ENCODE data around the gene B3GNT7. TPM values are rescaled to one million over a fixed set of nuclear protein-coding genes. Genes with fewer than 3 reads are reported as not detected.

B3GNT7 gene
- total RNA-seq, 1 donor from 2014 or later: 8.1 TPM

- ATAC-seq (no peak), DNase-seq (no peak)
Observed at GRCh38 chr2:231380991-231381847, 14.3 kb upstream of the B3GNT7 start.

GRCh38 chr2:231382116-231382515, 13.4 kb upstream of the B3GNT7 start:
- no peak for DNase-seq
- no peak for ATAC-seq
- intact Hi-C loops (cut with micrococcal nuclease): no loop called here

More at GRCh38 chr2:231380991-231381847, 14.3 kb upstream of the B3GNT7 start:
- intact Hi-C loops (cut with micrococcal nuclease): no loop called here

- ATAC-seq (no peak), DNase-seq (peak; percentile 2)
- intact Hi-C loops (cut with micrococcal nuclease): no loop called here
Observed at GRCh38 chr2:231383416-231384108, 11.9 kb upstream of the B3GNT7 start.

GRCh38 chr2:231384109-231384435, 11.4 kb upstream of the B3GNT7 start:
- DNase-seq: peak; percentile 8
- ATAC-seq: no peak
- intact Hi-C loops (cut with micrococcal nuclease): no loop called here

- no peak for ATAC-seq
Observed at GRCh38 chr2:231384970-231385369, 10.5 kb upstream of the B3GNT7 start.

GRCh38 chr2:231385429-231385828, 10.1 kb upstream of the B3GNT7 start:
- intact Hi-C loops (cut with micrococcal nuclease): no loop called here
- ATAC-seq (no peak), DNase-seq (no peak)

More at GRCh38 chr2:231384970-231385369, 10.5 kb upstream of the B3GNT7 start:
- no peak for DNase-seq
- intact Hi-C loops (cut with micrococcal nuclease): no loop called here

GRCh38 chr2:231386446-231386845, 9.1 kb upstream of the B3GNT7 start:
- DNase-seq: no peak
- intact Hi-C loops (cut with micrococcal nuclease): no loop called here
- ATAC-seq: no peak

- ATAC-seq: peak; percentile 87
- DNase-seq: peak; percentile 82
Observed at GRCh38 chr2:231387904-231388724, 7.4 kb upstream of the B3GNT7 start.

GRCh38 chr2:231388725-231389346, 6.7 kb upstream of the B3GNT7 start:
- intact Hi-C loops (cut with micrococcal nuclease): no loop called here
- ATAC-seq (no peak), DNase-seq (no peak)

More at GRCh38 chr2:231387904-231388724, 7.4 kb upstream of the B3GNT7 start:
- intact Hi-C loops (cut with micrococcal nuclease): no loop called here

- intact Hi-C loops (cut with micrococcal nuclease): no loop called here
- DNase-seq: peak; percentile 20
- no peak for ATAC-seq
Observed at GRCh38 chr2:231390667-231391066, 4.8 kb upstream of the B3GNT7 start.

- DNase-seq: peak; percentile 14
- intact Hi-C loops (cut with micrococcal nuclease): no loop called here
- no peak for ATAC-seq
Observed at GRCh38 chr2:231391981-231392380, 3.5 kb upstream of the B3GNT7 start.

- intact Hi-C loops (cut with micrococcal nuclease): no loop called here
- DNase-seq: peak; percentile 13
- ATAC-seq: no peak
Observed at GRCh38 chr2:231392431-231393148, 2.9 kb upstream of the B3GNT7 start.

- DNase-seq (peak; percentile 32), ATAC-seq (no peak)
- intact Hi-C loops (cut with micrococcal nuclease): no loop called here
Observed at GRCh38 chr2:231393149-231394131, 2.1 kb upstream of the B3GNT7 start.

- intact Hi-C loops (cut with micrococcal nuclease): no loop called here
- DNase-seq: peak; percentile 32
- ATAC-seq: no peak
Observed at GRCh38 chr2:231394211-231395141, 1.0 kb upstream of the B3GNT7 start.

GRCh38 chr2:231396058-231396821, 730 bp downstream of the B3GNT7 start:
- ATAC-seq (no peak), DNase-seq (peak; percentile 28)
- intact Hi-C loops (cut with micrococcal nuclease): no loop called here
